Activated naive CD4-positive, alpha-beta T cell treated with anti-CD3 and anti-CD28 coated beads, Interleukin-2, amount 50 U/mL, for 72 hours (primary cell): ENCODE data around the gene CARM1. TPM values are rescaled to one million over a fixed set of nuclear protein-coding genes. Genes with fewer than 3 reads are reported as not detected.
A peak's percentile ranks its signal among the peaks of the same experiment; 100 is the strongest.

ENCODE experiments used
- ATAC-seq, 2 donors: fragments of 150-1000 bp; cut with Tn5 transposase; 2 replicates each; pipeline ENCODE4 v1.10.0; 2021; ENCODE audit warnings: mild to moderate bottlenecking in 2 of 2, moderate library complexity in 2 of 2
- DNase-seq, 2 donors: peaks; one replicate each; pipeline ENCODE4 v3.0.0; 2021 to 2022; ENCODE audit warnings: low spot score in 2 of 2
- H3K27ac Mint-ChIP-seq, 2 donors: one replicate each; pipeline ENCODE4 v1.8.0; 2022; ENCODE audit warnings: mild to moderate bottlenecking in 2 of 2, mixed read lengths in 2 of 2
- H3K36me3 Mint-ChIP-seq, 2 donors: one replicate each; pipeline ENCODE4 v1.8.0; 2022; ENCODE audit warnings: mixed read lengths in 2 of 2
- H3K9me3 Mint-ChIP-seq, 2 donors: one replicate each; pipeline ENCODE4 v1.8.0; 2022; ENCODE audit warnings: mixed read lengths in 2 of 2
- total RNA-seq, 2 donors: library from RNA; stranded (reverse); gene quantifications; one replicate each; pipeline ENCODE4 v1.2.3, GENCODE V29; 2022

CARM1 gene
- total RNA-seq, 2 donors from 2014 or later = 46.4 to 73.6 TPM

- no peak for ATAC-seq
- no peaks in the 10 kb centered on the region for H3K36me3 Mint-ChIP-seq
- H3K9me3 Mint-ChIP-seq = no peaks in the 10 kb centered on the region
- DNase-seq = no peak
- H3K27ac Mint-ChIP-seq = peak overlapping the region in 1 of 2 donors; percentile 50
These were observed 41.3 kb downstream of the CARM1 start for GRCh38 chr19:10912619-10913018.

- H3K36me3 Mint-ChIP-seq = no peaks in the 10 kb centered on the region
- H3K9me3 Mint-ChIP-seq = no peaks in the 10 kb centered on the region
- DNase-seq = no peak
- no peak overlapping the region for H3K27ac Mint-ChIP-seq
- peak in 1 of 2 donors; percentile 19 for ATAC-seq
These were observed 42.5 kb downstream of the CARM1 start for GRCh38 chr19:10913716-10914340.

- H3K36me3 Mint-ChIP-seq = no peaks in the 10 kb centered on the region
- DNase-seq = no peak
- H3K9me3 Mint-ChIP-seq = no peaks in the 10 kb centered on the region
- ATAC-seq = peak in 1 of 2 donors; percentile 26
- H3K27ac Mint-ChIP-seq = peak overlapping the region in 1 of 2 donors; percentile 66
These were observed 44.1 kb downstream of the CARM1 start for GRCh38 chr19:10915130-10916091.

- no peak overlapping the region for H3K27ac Mint-ChIP-seq
- DNase-seq (no peak), ATAC-seq (no peak)
- H3K9me3 Mint-ChIP-seq = no peaks in the 10 kb centered on the region
- no peaks in the 10 kb centered on the region for H3K36me3 Mint-ChIP-seq
These were observed 45.2 kb downstream of the CARM1 start for GRCh38 chr19:10916602-10917001.

- no peak for ATAC-seq
- no peaks in the 10 kb centered on the region for H3K36me3 Mint-ChIP-seq
- no peak for DNase-seq
- peak overlapping the region in 1 of 2 donors; percentile 74 for H3K27ac Mint-ChIP-seq
- H3K9me3 Mint-ChIP-seq = no peaks in the 10 kb centered on the region
These were observed 47.0 kb downstream of the CARM1 start for GRCh38 chr19:10918359-10918758.

GRCh38 chr19:10919352-10920287 is 48.3 kb downstream of the CARM1 start:
- H3K36me3 Mint-ChIP-seq = no peaks in the 10 kb centered on the region
- ATAC-seq (no peak), DNase-seq (no peak)
- H3K27ac Mint-ChIP-seq = no peak overlapping the region
- H3K9me3 Mint-ChIP-seq = no peaks in the 10 kb centered on the region

- Mint-ChIP-seq H3K36me3 (no peaks in the 10 kb centered on the region), H3K27ac (no peak overlapping the region), H3K9me3 (no peaks in the 10 kb centered on the region)
- DNase-seq (no peak), ATAC-seq (no peak)
These were observed 48.9 kb downstream of the CARM1 start for GRCh38 chr19:10920288-10920655.

GRCh38 chr19:10920781-10921180 is 49.4 kb downstream of the CARM1 start:
- H3K9me3 Mint-ChIP-seq = no peaks in the 10 kb centered on the region
- no peak overlapping the region for H3K27ac Mint-ChIP-seq
- ATAC-seq (peak in 1 of 2 donors; percentile 8), DNase-seq (no peak)
- H3K36me3 Mint-ChIP-seq = no peaks in the 10 kb centered on the region

GRCh38 chr19:10921199-10921909 is 50.0 kb downstream of the CARM1 start:
- ATAC-seq = no peak
- Mint-ChIP-seq H3K36me3 (no peaks in the 10 kb centered on the region), H3K9me3 (no peaks in the 10 kb centered on the region), H3K27ac (peak overlapping the region in 1 of 2 donors; percentile 29)
- DNase-seq = no peak

GRCh38 chr19:10921910-10922637 is 50.7 kb downstream of the CARM1 start:
- Mint-ChIP-seq H3K27ac (peak overlapping the region; percentile 58 to 72), H3K36me3 (no peaks in the 10 kb centered on the region), H3K9me3 (no peaks in the 10 kb centered on the region)
- DNase-seq (no peak), ATAC-seq (no peak)

GRCh38 chr19:10922638-10923014 is 51.3 kb downstream of the CARM1 start:
- Mint-ChIP-seq H3K27ac (peak overlapping the region; percentile 58 to 72), H3K36me3 (peaks cover 0 to 1% of the 10 kb centered on the region in 2 donors), H3K9me3 (no peaks in the 10 kb centered on the region)
- DNase-seq (no peak), ATAC-seq (no peak)

- H3K36me3 Mint-ChIP-seq = peaks cover 0 to 5% of the 10 kb centered on the region in 2 donors
These were observed 52.1 kb downstream of the CARM1 start for GRCh38 chr19:10923260-10924112.

GRCh38 chr19:10924597-10924996 is 53.2 kb downstream of the CARM1 start:
- Mint-ChIP-seq H3K9me3 (no peaks in the 10 kb centered on the region), H3K27ac (peak overlapping the region; percentile 4 to 86), H3K36me3 (peaks cover 0 to 10% of the 10 kb centered on the region in 2 donors)
- ATAC-seq (no peak), DNase-seq (no peak)

More at GRCh38 chr19:10923260-10924112, 52.1 kb downstream of the CARM1 start:
- ATAC-seq = no peak
- Mint-ChIP-seq H3K27ac (peak overlapping the region; percentile 58 to 72), H3K9me3 (no peaks in the 10 kb centered on the region)
- DNase-seq = no peak

GRCh38 chr19:10927730-10928562 is 56.6 kb downstream of the CARM1 start:
- Mint-ChIP-seq H3K27ac (peak overlapping the region; percentile 86 to 91), H3K9me3 (no peaks in the 10 kb centered on the region), H3K36me3 (peaks cover 0 to 10% of the 10 kb centered on the region in 2 donors)
- ATAC-seq (peak in 1 of 2 donors; percentile 0), DNase-seq (no peak)
